NCI-H1092 treated with DMSO at 0.1 percent for 48 hours (cell line): ENCODE measurements around the gene IL22.

Experiments used
- DNase-seq: peaks from one replicate; lab custom pipeline; 2025; lab: John Stamatoyannopoulos, UW

The IL22 gene

DNA sequence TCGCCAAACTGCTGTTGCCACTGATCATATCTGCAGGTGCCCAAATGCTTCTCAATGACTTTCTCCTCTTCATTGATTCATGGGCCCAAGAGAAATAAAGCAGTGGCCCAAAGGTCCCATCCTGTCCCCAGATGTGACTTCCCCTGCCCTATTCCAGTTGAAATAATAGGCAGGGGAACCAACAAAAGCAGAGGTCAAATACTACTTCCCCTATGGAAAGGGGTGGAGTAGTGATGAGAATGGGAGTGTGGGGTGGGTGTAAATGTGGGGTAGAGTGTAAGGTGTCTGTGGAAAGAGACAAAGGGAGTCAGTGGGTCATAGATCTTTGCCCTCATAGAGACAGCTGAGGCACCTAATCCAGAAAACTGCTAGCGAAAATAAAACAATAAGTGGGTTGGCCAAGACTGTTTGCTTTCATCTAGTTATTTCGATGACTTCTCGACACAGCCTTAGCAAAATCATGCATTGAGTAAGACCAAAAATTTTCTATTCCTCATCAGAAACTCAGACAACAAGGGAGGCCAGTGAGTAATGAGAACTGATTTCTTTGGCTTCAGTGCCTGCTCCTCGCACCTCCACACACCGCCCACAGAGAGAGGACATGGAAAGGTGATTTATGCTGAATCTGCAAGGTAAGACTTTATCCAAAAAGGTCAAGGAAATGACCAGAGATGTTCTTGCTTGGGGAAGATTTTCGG lies 10.9 kb upstream of the IL22 start:
- DNase-seq, result no peak

DNA sequence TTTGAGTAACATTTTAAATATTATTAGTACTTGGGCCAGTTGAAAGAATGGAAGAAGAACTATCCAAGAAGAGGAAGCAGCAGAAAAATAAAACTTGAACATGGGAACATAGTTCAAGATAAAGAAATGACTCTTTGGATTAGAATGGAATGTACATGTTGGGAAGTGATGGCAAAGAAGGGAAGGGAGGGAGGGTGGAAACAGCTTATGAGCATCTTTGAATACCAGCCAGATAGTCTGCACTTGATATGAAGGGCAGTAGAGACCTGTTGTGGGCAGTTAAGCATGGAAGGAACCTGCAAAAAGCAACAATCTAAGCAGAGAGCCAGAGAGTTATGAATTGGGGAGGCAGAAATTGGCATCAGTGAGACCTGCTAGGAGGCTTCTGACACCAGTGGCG lies 10.0 kb upstream of the IL22 start:
- no peak for DNase-seq

DNA sequence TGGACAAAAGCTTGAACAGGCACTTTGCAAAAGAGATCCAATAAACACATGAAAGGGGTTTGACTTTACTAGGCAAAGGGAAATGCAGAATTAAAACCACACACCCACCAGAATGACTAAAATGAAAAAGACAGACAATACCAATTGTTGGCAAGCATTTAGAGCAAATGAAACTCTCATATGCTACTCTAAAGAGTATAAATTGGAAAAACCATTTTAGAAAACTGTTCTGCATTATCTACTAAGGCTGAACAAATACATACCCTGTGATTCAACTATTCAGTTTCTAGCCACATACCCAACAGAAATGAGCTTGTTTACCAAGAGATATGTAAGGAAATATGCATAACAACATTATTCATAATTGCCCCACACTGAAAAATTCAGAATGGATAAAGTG lies 8.5 kb upstream of the IL22 start:
- DNase-seq, result no peak

DNA sequence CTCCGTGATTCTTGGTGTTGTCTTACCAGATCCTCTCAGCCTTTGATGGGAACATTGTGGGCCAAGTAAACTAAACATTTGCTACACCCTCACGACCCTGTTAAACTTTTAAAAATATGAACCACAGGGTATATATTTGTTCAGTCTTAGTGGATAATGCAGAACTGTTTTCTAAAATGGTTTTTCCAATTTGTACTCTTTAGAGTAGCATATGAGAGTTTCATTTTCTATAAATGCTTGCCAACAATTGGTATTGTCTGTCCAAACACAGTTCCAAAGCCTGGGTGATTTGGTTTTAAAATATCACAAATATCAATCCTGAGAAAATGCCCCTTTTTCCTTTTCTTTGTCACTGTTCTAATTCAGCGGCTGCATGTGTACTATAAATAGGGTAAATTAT lies 6.7 kb upstream of the IL22 start:
- DNase-seq, result no peak

DNA sequence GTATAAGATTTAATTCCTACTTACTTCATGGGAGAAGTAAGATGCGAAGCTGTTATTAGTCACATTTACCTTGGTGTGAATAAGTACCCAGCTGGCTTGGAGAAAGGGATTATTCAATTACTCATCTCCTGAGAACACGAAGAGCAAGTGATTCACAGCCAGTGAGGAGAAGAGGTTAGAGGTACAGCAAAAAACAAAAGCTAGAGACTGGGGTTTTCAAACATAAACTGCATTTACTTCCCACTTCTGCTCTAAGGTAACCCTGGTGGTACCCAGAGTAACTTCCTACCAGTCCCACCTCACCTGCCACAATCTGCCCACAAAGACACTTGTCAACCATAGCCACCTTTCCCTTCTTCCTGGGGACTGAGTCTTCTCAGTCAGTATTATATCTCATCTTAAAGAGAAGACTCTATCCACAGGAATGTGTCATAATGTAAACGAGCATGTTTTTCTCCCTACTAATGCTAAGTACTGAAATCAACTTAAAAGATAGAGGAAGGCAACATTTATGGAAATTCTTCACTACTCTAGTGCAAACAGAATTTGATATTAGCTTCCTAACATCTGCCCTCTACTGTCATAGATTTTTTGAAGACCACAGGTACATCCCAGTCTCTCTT lies 6.0 kb upstream of the IL22 start:
- no peak for DNase-seq

DNA sequence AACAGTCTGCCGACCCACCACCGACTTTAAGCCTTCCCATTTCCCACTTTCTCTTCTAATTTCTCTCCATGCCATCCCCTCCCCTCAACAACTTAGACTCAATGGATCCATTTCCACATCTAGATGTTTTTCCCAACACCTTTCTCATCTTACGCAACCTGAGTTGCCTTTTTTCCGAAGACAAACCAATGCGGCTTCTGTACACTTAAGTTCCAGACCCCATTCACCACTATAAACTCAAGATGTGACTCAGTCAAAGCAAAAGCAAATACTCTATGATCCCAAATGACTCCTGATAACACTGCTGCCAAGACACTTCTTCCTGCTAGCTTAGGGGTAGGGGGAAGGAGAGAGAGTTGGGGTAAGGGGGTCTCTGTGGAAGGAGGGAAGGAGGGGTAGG lies 1.3 kb downstream of the IL22 start:
- no peak for DNase-seq

DNA sequence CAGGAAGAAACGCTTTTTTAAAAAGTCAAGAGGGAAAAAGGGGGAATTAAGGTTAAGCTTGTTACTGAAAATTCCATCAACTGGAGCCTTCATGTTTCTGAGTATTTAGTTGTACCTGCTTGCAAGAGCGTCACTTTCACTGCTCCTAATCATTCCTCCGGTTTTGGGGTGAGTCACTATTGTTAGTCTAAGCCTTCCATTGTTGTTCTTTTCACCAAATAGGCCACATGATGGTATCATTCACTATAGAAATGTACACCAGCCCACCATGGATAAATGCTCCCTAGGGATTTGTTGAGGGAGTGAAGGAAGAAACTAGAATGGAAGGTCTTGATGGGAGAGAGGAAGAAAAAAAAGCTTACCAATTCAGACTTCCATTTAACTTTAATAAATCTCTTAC lies 3.0 kb downstream of the IL22 start:
- DNase-seq, result no peak

DNA sequence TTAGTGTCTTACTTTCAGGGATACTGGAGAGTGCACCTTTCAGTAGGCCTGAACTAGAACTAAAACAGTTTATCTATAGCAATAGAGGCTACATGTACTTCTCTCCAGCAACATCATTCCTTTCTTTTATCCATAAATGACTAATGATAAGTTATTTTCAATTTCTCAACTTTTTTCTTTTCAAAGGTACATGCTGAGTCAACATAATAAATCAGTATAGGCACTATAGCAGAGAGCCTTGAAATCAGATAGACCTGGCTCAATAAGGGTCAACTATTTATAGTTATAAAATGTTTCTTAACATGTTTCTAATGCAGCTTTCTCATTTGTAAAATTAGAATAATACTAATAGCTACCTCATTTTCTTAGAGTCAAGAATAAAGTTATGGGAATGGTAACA lies 5.6 kb downstream of the IL22 start:
- DNase-seq, result no peak

DNA sequence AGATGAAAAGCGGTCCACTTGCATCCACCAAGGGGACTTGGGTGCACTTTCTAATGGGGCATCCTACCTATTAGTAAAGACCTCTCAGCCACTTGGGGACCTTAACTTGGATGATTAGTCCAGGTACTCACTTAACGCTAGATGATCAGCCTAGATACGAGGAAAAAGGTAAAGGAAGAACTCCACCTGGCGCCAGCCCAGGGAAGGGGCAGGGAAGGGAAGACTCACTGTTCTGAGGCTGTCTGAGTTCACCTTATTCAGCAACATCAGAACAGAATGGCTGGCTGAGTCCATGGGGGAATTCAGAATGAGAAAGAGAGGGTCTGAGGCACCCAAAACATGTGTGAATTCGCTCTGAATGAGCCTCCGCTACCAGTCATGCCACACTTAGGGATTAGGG lies 7.1 kb downstream of the IL22 start:
- no peak for DNase-seq

DNA sequence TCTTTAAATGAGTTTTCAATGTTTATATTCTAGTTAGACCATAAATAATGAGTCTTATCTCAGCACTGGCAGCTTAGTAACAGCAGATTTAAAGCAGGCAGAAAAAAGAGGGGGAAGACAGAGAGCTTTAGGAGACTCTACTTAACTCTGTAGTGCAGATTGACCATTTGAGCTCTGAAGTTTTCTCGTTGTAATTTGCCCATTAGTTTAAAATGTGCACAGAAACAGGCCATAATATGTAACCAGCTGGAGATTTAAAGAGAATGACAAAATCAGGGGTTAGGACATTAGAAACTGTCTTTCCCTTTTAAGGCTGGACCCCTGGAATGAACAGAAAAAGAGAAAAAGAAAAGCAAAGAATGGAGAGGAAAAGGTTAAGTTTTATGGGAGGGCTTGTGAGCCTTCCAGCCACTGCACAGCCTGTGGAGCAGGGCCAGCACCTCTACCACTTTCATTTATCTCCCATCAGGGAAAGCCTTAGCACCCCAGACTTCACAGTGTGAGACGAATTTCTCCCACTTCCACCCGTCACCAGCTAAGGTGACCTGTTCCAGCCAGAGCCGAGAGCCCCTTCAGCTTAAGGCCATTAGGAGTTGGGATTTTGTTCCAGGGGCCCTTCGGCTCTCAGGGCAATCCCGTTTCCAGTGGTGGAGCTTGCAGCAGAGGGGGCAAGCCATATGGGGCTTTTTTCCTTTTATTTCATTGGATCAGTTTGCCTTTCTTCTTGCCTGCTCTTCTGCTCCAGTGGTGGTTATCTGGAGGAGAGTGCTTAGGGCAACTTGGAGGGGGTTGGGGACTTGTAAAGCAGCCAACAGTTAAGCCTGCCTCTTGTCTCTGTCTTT lies 8.0 kb downstream of the IL22 start:
- no peak for DNase-seq

DNA sequence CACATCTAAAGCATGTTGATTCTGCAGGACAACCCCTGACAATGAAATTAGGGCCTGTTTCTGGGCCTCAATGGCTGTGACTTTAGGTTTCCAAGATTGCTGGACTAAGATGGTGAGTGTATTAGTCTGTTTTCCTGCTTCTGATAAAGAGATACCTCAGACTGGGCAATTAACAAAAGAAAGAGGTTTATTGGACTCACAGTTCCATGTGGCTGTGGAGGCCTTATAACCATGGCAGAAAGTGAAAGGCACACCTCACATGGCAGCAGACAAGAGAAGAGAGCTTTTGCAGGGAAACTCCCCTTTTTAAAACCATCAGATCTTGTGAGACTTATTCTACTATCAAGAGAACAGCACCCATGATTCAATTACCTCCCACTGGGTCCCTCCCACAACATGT lies 10.6 kb downstream of the IL22 start:
- DNase-seq, result no peak

DNA sequence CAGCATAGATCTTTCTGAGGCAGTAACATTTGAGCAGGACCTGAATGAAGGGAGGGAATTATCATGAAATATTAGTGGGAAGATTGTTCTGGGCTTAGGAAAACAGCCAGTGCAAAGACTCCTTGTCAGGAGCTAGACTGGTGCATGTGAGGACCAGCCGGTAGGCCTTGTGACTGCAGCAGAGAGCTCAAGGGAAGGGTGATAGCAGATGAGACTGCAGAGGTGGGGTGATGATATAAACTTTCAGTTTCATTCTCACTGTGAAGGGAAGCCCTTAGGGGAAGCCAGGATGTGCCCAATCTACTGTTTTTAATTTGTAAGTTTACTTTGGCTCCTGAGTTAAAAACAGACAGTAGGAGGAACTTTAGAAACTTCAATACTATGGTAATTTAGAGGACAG lies 12.4 kb downstream of the IL22 start:
- no peak for DNase-seq

DNA sequence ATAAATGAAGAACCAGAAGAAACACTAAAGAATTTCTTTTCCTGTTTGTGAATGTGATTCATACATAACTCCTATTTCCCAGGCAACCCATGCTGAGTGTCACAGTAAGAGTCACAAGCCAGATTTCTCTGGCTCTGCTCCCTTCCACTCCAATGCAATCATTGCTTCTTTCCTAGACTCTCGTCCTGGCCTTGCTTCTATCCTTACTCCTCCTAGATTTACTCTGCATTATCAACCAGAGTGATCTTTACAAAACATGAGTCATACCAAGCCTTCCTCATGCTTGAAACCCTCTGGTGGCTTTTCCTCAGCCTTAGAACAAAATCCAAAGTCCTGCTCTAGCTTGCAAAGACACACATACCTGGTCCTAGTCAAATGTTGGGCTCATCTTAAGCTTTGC lies 13.3 kb downstream of the IL22 start:
- DNase-seq, result no peak

DNA sequence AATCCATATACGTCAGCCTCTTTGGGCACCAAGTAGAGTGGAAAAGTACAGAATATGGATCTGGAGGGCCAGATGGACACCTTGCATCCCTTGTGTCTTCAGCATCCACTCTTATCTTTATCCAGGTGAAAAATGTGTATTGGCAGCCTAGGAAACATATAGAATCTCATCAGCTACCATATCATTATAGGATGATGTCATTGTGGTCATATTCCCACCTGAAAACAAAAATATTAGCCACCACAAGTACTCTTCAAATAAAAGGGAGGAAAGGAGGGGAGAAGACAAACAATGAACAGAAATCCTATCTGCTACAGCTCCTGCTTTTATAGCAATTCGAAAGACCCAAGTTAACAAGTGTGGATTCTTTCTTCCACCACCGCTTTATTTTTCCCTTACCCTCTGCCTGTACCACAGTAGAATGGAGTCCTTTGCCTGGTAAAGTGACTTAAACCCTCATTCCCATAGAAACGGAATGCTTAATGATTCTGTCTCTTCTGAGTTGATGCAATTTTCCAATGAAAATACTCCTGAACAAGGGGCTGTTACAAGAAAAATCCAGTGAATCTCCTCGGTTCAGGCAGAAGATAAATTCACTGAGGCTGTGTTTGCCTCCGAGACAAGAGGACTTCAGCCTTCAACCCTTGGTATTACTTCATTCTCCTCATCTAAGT lies 14.0 kb downstream of the IL22 start:
- no peak for DNase-seq

DNA sequence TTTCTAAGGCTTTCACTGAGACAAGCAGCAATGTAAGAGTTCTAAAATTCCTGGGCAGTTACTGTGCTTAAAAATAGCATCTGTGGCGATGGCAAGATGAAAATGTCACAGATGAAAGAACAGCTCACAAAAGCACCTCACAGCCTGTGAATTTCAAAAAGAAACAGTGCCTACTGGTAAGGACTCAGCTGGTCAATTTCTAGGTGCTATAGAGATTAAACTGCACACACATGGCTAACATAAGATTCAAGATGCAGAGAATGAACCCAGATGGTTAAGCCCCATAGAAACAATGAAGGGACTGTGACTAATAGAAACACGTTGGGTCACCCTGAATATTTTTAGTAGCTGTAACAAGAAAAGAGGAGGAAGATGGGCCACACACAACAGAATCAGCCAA lies 15.8 kb downstream of the IL22 start:
- DNase-seq, result no peak

DNA sequence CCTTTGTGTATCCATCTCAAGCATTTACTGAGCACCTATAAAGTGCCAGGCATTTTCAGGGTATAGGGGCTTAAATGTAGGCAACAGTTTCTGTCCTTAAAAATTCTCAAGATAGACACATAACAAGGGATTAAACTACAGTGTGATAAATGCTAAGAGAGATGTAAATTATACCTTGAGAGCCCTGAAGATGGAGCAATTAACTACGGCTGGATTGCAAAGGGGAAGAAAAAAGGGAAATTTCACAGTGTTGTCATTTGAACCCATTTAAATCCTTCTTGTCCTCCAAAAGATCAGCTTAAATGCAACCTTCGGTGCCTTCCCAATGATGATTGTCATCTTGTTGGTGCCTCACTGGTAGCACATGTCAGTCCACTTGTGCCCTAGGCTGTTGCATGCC lies 16.3 kb downstream of the IL22 start:
- DNase-seq, result no peak

DNA sequence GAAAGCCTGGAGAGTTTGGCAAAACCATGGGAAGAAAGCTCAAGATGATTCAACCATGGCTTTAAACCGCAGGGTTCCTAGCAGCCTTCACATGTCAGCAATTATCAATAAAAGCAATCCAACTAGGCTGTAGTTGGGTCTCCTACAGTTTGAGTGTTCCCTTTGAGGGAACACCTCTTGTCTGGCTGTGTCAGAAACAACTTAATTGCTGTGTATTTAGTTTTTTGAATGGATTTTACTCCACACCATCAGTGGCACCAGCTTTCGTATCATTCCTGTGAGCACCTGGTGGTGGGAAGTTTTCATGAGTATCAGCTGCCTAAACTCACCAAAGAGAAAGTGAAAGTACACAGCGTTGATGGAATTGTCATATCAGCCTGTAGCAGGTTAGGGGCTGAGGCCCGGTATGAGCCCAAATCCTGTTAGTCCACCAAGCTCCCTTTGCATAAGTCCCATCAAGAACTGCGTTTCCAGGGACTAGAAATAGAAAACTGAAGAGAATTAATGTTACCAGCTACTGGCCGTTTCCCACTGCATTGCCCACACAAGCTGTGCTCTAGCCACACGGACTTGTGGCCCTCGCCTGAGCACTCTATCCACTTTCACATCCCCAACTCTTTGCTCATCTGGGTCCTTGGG lies 16.9 kb downstream of the IL22 start:
- no peak for DNase-seq

DNA sequence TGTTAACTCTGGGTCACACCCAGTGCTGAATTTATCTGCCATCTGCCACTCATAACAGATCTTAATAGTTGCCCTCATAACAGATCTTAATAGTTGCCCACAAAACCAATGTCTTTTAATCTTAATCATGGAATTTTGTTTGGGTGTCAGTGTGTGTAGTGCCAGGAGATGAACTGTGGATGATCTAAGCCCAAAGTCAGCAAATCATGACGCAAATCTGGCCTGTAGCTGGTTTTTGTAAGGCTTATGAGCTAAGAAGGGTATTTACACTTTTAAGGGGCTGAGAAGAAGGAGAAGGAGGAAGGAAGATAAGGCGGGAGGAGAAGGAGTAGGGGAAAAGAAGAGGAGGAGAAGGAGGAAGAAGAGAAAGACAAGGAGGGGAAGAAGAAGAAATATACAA lies 17.8 kb downstream of the IL22 start:
- no peak for DNase-seq

DNA sequence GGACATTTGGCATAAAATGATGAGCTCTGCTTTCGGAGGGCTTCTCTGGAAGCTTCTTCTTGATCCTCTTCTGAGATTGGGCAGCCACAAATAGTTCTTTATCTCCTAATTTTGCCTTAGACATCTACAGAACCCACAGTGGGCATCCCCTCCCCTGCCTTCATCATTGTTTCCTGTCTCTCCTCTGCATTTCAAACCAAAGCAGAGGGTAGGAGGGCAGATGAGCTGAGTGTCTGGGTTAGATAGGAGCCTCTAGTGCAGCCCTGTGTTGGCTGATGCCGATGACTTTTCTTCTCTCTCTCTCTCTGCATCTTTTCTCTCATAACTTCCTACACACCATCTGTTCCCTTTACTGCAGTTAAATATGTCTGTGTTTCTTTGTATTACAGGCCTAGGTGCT lies 19.3 kb downstream of the IL22 start:
- no peak for DNase-seq

DNA sequence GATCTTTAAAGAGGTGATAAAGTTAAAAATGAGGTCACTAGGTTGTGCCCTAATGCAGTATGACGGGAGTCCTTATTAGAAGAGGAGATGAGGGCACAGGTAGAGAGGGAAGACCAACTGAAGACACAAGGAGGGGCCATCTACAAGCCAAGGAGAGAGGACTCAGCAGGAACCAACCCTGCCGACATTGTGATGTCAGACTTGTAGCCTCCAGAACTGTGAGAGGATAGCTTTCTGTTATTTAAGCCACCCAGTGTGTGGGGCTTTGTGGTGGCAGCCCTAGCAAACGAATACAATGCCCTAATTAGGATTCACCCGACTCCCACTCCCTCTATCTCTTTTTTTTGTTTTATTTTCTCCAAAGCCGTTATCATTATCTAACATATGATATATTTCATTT lies 19.9 kb downstream of the IL22 start:
- no peak for DNase-seq

DNA sequence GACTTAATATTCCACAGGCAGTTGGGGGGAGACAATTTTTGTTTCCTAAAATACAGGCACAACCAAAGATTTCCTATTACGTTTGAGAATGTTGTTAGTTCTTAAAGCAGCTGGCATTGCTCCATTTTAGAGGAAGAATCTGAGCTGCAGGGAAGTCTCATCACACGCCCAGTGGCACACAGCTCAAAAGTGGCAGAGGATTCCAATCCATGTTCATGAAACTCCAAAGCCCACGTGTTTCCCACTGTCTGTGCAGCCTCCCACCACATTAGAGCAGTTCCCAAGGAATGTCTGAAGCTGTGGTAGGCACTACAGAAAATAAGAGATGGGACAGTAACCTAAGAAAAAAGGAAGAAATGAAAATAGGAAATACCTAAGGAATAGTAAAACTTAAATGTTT lies 21.7 kb downstream of the IL22 start:
- DNase-seq, result no peak

DNA sequence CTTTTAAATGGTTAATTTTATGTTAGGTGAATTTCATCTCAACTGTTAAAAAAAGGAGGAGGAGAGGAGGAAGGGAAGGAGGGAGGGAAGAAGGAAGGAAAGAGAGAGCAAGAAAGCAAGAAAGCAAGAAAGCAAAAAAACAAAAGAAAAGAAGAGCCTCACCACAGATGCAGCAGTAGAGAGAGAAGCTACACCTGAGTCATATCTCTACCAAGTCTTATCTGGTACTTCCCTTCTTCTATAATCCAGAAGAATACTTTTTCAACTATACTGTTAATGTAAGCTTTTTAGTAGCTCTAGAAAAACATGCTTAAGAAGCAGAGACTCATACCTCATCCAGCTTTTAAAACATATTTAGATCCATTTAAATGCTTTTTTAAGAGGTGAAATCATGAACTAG lies 22.2 kb downstream of the IL22 start:
- DNase-seq, result no peak
